HFF-Myc (cell line): Measurements from ENCODE around the gene ARHGAP44.

Experiments used
- DNase-seq: peaks from one replicate; pipeline ENCODE4 v3.0.0-alpha.2; 2011; ENCODE audit warnings: low read depth; ENCODE audit errors: extremely low read depth
- H3K4me3 ChIP-seq: replicated peaks from 2 replicates; pipeline ENCODE4 v1.5.1; 2011; ENCODE audit warnings: low read depth, mild to moderate bottlenecking, control low read depth, low read length
- CTCF ChIP-seq: IDR thresholded peaks from 2 replicates; pipeline ENCODE4 v1.5.1; 2012; ENCODE audit warnings: mild to moderate bottlenecking, low read depth, low read length, control low read depth; ENCODE audit errors: missing control alignments

Gene ARHGAP44

GRCh38 chr17:12839042-12839441, 49.7 kb downstream of the ARHGAP44 start:
- no peak for DNase-seq
- no peak for TF ChIP-seq CTCF
- H3K4me3 ChIP-seq: no peak overlapping the region

- no peak for TF ChIP-seq CTCF
These were observed 53.6 kb downstream of the ARHGAP44 start for GRCh38 chr17:12842936-12843335.

GRCh38 chr17:12850996-12851395, 61.7 kb downstream of the ARHGAP44 start:
- TF ChIP-seq CTCF: no peak
- no peak overlapping the region for H3K4me3 ChIP-seq
- DNase-seq: no peak

More at GRCh38 chr17:12842936-12843335, 53.6 kb downstream of the ARHGAP44 start:
- no peak overlapping the region for H3K4me3 ChIP-seq
- DNase-seq: no peak

- H3K4me3 ChIP-seq: no peak overlapping the region
- no peak for DNase-seq
- TF ChIP-seq CTCF: no peak
These were observed 62.7 kb downstream of the ARHGAP44 start for GRCh38 chr17:12851901-12852435.

GRCh38 chr17:12853921-12854320, 64.6 kb downstream of the ARHGAP44 start:
- no peak for DNase-seq
- TF ChIP-seq CTCF: no peak
- H3K4me3 ChIP-seq: no peak overlapping the region

GRCh38 chr17:12856416-12856815, 67.1 kb downstream of the ARHGAP44 start:
- DNase-seq: no peak
- no peak for TF ChIP-seq CTCF
- H3K4me3 ChIP-seq: no peak overlapping the region

- no peak for TF ChIP-seq CTCF
- no peak for DNase-seq
- H3K4me3 ChIP-seq: no peak overlapping the region
These were observed 68.3 kb downstream of the ARHGAP44 start for GRCh38 chr17:12857592-12857991.
